Neuronal stem cell (in vitro differentiated cells): ENCODE results near the gene SPOCK3.

Experiments
- DNase-seq: peaks from one replicate; pipeline ENCODE4 v3.0.0-alpha.2; 2013; ENCODE audit warnings: low spot score
- H2AFZ ChIP-seq: one replicate; pipeline ENCODE4 v1.6.1; 2013; ENCODE audit warnings: mild to moderate bottlenecking, low read length, inconsistent platforms
- H2AK5ac ChIP-seq: 2 replicates; pipeline ENCODE4 v1.6.1; 2013; ENCODE audit warnings: low read depth, mild to moderate bottlenecking, inconsistent platforms, low read length, moderate library complexity, mixed read lengths
- H2BK120ac ChIP-seq: 2 replicates; pipeline ENCODE4 v1.6.1; 2013; ENCODE audit warnings: low read depth, mild to moderate bottlenecking, inconsistent platforms, low read length, moderate library complexity, mixed read lengths
- H2BK12ac ChIP-seq: one replicate; pipeline ENCODE4 v1.6.1; 2013; ENCODE audit warnings: low read length, inconsistent platforms
- H2BK15ac ChIP-seq: 2 replicates; pipeline ENCODE4 v1.6.1; 2013; ENCODE audit warnings: mild to moderate bottlenecking, low read length, inconsistent platforms, mixed read lengths
- H2BK5ac ChIP-seq: one replicate; pipeline ENCODE4 v1.6.1; 2013; ENCODE audit warnings: inconsistent platforms, mild to moderate bottlenecking, low read length, moderate library complexity
- H3K14ac ChIP-seq: one replicate; pipeline ENCODE4 v1.6.1; 2013; ENCODE audit warnings: low read length, inconsistent platforms
- H3K18ac ChIP-seq: 2 replicates; pipeline ENCODE4 v1.6.1; 2013; ENCODE audit warnings: low read length, inconsistent platforms
- H3K23ac ChIP-seq: 2 replicates; pipeline ENCODE4 v1.6.1; 2013; ENCODE audit warnings: low read depth, mild to moderate bottlenecking, mixed read lengths, low read length, inconsistent platforms; ENCODE audit not compliant: poor library complexity
- H3K27ac ChIP-seq: replicated peaks from 3 replicates; pipeline ENCODE4 v1.5.1; 2013; ENCODE audit warnings: low read length, inconsistent platforms
- H3K27me3 ChIP-seq, 3 experiments: 2 replicates each; pipeline ENCODE4 v1.6.1; 2013; ENCODE audit warnings: low read length in 3 of 3, mild to moderate bottlenecking in 2 of 3, inconsistent platforms in 1 of 3, low read depth in 1 of 3, mixed read lengths in 1 of 3, moderate library complexity in 1 of 3; ENCODE audit not compliant: control insufficient read depth in 3 of 3, insufficient read depth in 3 of 3
- H3K36me3 ChIP-seq, 2 donors: replicated peaks in 1 of 2; 2 replicates each; pipeline ENCODE4 v1.6.1; 2013; ENCODE audit warnings: low read length in 2 of 2; ENCODE audit not compliant: control insufficient read depth in 2 of 2, insufficient read depth in 2 of 2
- H3K4ac ChIP-seq: 2 replicates; pipeline ENCODE4 v1.6.1; 2013; ENCODE audit warnings: inconsistent platforms, mild to moderate bottlenecking, low read length, moderate library complexity
- H3K4me1 ChIP-seq, 2 donors: 1 replicate in 1 of 2; 2 replicates in 1 of 2; pipeline ENCODE4 v1.6.1; 2013; ENCODE audit warnings: low read length in 2 of 2, low read depth in 1 of 2; ENCODE audit not compliant: control insufficient read depth in 2 of 2, insufficient read depth in 1 of 2
- H3K4me2 ChIP-seq: one replicate; pipeline ENCODE4 v1.6.1; 2013; ENCODE audit warnings: mild to moderate bottlenecking, low read length, inconsistent platforms; ENCODE audit not compliant: insufficient read depth, poor library complexity, severe bottlenecking
- H3K4me3 ChIP-seq, 2 donors: 2 replicates each; pipeline ENCODE4 v1.5.1; 2013; ENCODE audit warnings: low read length in 2 of 2, mild to moderate bottlenecking in 2 of 2, inconsistent platforms in 1 of 2, moderate library complexity in 1 of 2
- H3K79me1 ChIP-seq: one replicate; pipeline ENCODE4 v1.6.1; 2013; ENCODE audit warnings: low read depth, mild to moderate bottlenecking, inconsistent platforms, low read length, moderate library complexity
- H3K9ac ChIP-seq: one replicate; pipeline ENCODE4 v1.6.1; 2013; ENCODE audit warnings: mild to moderate bottlenecking, low read depth, low read length, inconsistent platforms; ENCODE audit not compliant: poor library complexity
- H3K9me3 ChIP-seq, 2 donors: replicated peaks in 1 of 2; 2 replicates each; pipeline versions ENCODE3 to v1.6.1; 2013; ENCODE audit warnings: low read length in 2 of 2, mild to moderate bottlenecking in 2 of 2, inconsistent platforms in 1 of 2, low read depth in 1 of 2, mixed read lengths in 1 of 2, moderate library complexity in 1 of 2; ENCODE audit not compliant: control insufficient read depth in 2 of 2, insufficient read depth in 1 of 2
- H4K8ac ChIP-seq: one replicate; pipeline ENCODE4 v1.6.1; 2013; ENCODE audit warnings: low read depth, mild to moderate bottlenecking, inconsistent platforms, low read length, moderate library complexity
- H4K91ac ChIP-seq: one replicate; pipeline ENCODE4 v1.6.1; 2013; ENCODE audit warnings: low read length, low read depth, mild to moderate bottlenecking, inconsistent platforms; ENCODE audit not compliant: poor library complexity
- WGBS, 2 donors: extraction: QIAGEN DNeasy Blood & Tissue Kit; methylation state at CpG; one replicate each; pipeline ENCODE4 v1.1.7; 2013; ENCODE audit warnings: missing lambda C conversion rate in 2 of 2, mixed read lengths in 1 of 2; ENCODE audit not compliant: insufficient read length in 2 of 2, insufficient replicate concordance in 1 of 2; ENCODE audit errors: extremely low coverage in 2 of 2; 5-methylcytosine and 5-hydroxymethylcytosine counted together

SPOCK3 gene

GRCh38 chr4:167221084-167221483, 13.2 kb downstream of the SPOCK3 start:
- WGBS, 2 donors: no CpG with 5 or more reads among the region's 4 CpGs
- no peak for DNase-seq

GRCh38 chr4:167218022-167218608, 16.2 kb downstream of the SPOCK3 start:
- Histone ChIP-seq H3K36me3 (no peaks in the 10 kb centered on the region), H2BK120ac (no peak overlapping the region), H3K4me3 (no peak overlapping the region), H3K9me3 (no peaks in the 10 kb centered on the region), H3K27me3 (no peaks in the 10 kb centered on the region), H2AK5ac (no peak overlapping the region), H3K18ac (no peak overlapping the region), H3K14ac (no peak overlapping the region), H3K4ac (no peak overlapping the region), H2BK5ac (no peak overlapping the region), H2AFZ (no peak overlapping the region), H3K9ac (no peak overlapping the region), H3K27ac (no peak overlapping the region), H3K4me2 (no peak overlapping the region), H2BK12ac (no peak overlapping the region), H4K8ac (no peak overlapping the region), H3K4me1 (no peaks in the 10 kb centered on the region), H3K79me1 (no peaks in the 10 kb centered on the region), H3K23ac (no peak overlapping the region), H4K91ac (no peak overlapping the region), H2BK15ac (no peak overlapping the region)
- WGBS, 2 donors: 100% methylated on average over 1 of the region's 3 CpGs; no CpG with 5 or more reads in 1 of the 2 donors
- DNase-seq: no peak

More at GRCh38 chr4:167221084-167221483, 13.2 kb downstream of the SPOCK3 start:
- Histone ChIP-seq H4K8ac (no peak overlapping the region), H3K36me3 (no peaks in the 10 kb centered on the region), H2BK12ac (no peak overlapping the region), H3K9ac (no peak overlapping the region), H2BK5ac (no peak overlapping the region), H2BK120ac (no peak overlapping the region), H3K4me3 (no peak overlapping the region), H2AFZ (no peak overlapping the region), H3K4me1 (no peaks in the 10 kb centered on the region), H3K27me3 (no peaks in the 10 kb centered on the region), H3K79me1 (no peaks in the 10 kb centered on the region), H3K27ac (no peak overlapping the region), H3K23ac (no peak overlapping the region), H2BK15ac (no peak overlapping the region), H3K9me3 (no peaks in the 10 kb centered on the region), H3K18ac (no peak overlapping the region), H3K4me2 (no peak overlapping the region), H2AK5ac (no peak overlapping the region), H3K4ac (no peak overlapping the region), H4K91ac (no peak overlapping the region), H3K14ac (no peak overlapping the region)

DNA sequence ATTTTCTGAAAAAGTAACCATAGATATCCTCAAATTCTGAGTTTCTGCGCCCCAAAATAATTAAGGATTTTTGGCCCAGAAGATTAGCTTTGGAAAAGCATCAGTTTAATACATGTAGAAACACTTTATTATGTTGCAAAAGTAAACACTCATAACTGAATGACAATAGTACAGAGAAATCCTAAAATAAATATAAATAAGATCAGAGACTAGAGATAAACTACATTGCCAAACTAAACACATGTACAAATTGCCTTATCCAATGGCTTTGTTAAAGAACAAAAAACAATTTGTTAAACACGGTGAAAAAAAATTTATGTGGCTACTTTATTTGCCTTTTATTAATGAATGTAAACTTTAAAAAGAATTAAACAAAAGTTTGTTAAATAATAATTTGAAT, 17.5 kb downstream of the SPOCK3 start:
- Histone ChIP-seq H2BK12ac (no peak overlapping the region), H3K27ac (no peak overlapping the region), H3K9me3 (no peaks in the 10 kb centered on the region), H2AK5ac (no peak overlapping the region), H4K8ac (no peak overlapping the region), H2BK120ac (no peak overlapping the region), H2BK15ac (no peak overlapping the region), H3K27me3 (no peaks in the 10 kb centered on the region), H3K4me3 (no peak overlapping the region), H3K36me3 (no peaks in the 10 kb centered on the region), H4K91ac (no peak overlapping the region), H3K14ac (no peak overlapping the region), H3K4ac (no peak overlapping the region), H3K79me1 (no peaks in the 10 kb centered on the region), H3K23ac (no peak overlapping the region), H2AFZ (no peak overlapping the region), H3K4me1 (no peaks in the 10 kb centered on the region), H3K4me2 (no peak overlapping the region), H3K18ac (no peak overlapping the region), H3K9ac (no peak overlapping the region), H2BK5ac (no peak overlapping the region)
- no peak for DNase-seq
- WGBS, 2 donors: no CpG with 5 or more reads among the region's 2 CpGs

GRCh38 chr4:167210166-167210565, 24.1 kb downstream of the SPOCK3 start:
- H3K14ac ChIP-seq: no peak overlapping the region
- H2BK120ac ChIP-seq: no peak overlapping the region
- no peak overlapping the region for H4K8ac ChIP-seq
- H2AK5ac ChIP-seq: no peak overlapping the region
- no peaks in the 10 kb centered on the region for H3K9me3 ChIP-seq
- H2BK15ac ChIP-seq: no peak overlapping the region
- H3K4me2 ChIP-seq: no peak overlapping the region
- DNase-seq: no peak
- no peaks in the 10 kb centered on the region for H3K4me1 ChIP-seq
- H3K4me3 ChIP-seq: no peak overlapping the region
- no peaks in the 10 kb centered on the region for H3K27me3 ChIP-seq
- no peaks in the 10 kb centered on the region for H3K79me1 ChIP-seq
- H3K23ac ChIP-seq: no peak overlapping the region
- no peak overlapping the region for H3K18ac ChIP-seq
- no peak overlapping the region for H2BK5ac ChIP-seq
- H3K27ac ChIP-seq: no peak overlapping the region
- WGBS, 2 donors: no CpG with 5 or more reads among the region's 2 CpGs
- no peak overlapping the region for H2BK12ac ChIP-seq
- no peaks in the 10 kb centered on the region for H3K36me3 ChIP-seq
- H3K4ac ChIP-seq: no peak overlapping the region
- H3K9ac ChIP-seq: no peak overlapping the region
- no peak overlapping the region for H4K91ac ChIP-seq
- H2AFZ ChIP-seq: no peak overlapping the region
